Measurements from ENCODE around the gene PRKAG1.

PRKAG1 gene

GRCh38 chr12:49051373-49051764, 32.8 kb upstream of the PRKAG1 start:
- no peaks in the 10 kb centered on the region for H3K9me3 ChIP-seq (ENCODE audit: insufficient read depth, low read depth, low read length)
- H4K20me1 ChIP-seq (ENCODE audit: insufficient read depth, low read length, poor library complexity, severe bottlenecking): peaks cover 53% of the 10 kb centered on the region
- no peak for TF ChIP-seq CTCF (conservative IDR thresholded peaks at IDR 0.05; ENCODE audit: low read length)
- no peak for TF ChIP-seq EZH2phosphoT487 (IDR thresholded peaks at IDR 0.05; ENCODE audit: borderline replicate concordance)
- no peaks in the 10 kb centered on the region for H3K9me2 ChIP-seq (replicated peaks; ENCODE audit: low read depth, low read length)
- H3F3A ChIP-seq (ENCODE audit: low read depth): no peaks in the 10 kb centered on the region
- no peak overlapping the region for H3K9ac ChIP-seq (ENCODE audit: low read depth, low read length, poor library complexity, severe bottlenecking)
- H3K4me1 ChIP-seq (ENCODE audit: insufficient read depth, low read length, poor library complexity, severe bottlenecking): peaks cover 16% of the 10 kb centered on the region
- H3K27me3 ChIP-seq (ENCODE audit: insufficient read depth, low read length, poor library complexity, severe bottlenecking): no peaks in the 10 kb centered on the region
- H3K4me2 ChIP-seq (ENCODE audit: low read depth, low read length, poor library complexity, severe bottlenecking): no peak overlapping the region
- no peak overlapping the region for H2AFZ ChIP-seq (ENCODE audit: low read length)
- peaks cover 48% of the 10 kb centered on the region for H3K79me2 ChIP-seq (ENCODE audit: insufficient read depth, low read length)
- H3K36me3 ChIP-seq (ENCODE audit: insufficient read depth, low read length): peaks cover 89% of the 10 kb centered on the region
- no peak overlapping the region for H3K4me3 ChIP-seq (ENCODE audit: low read length, poor library complexity, severe bottlenecking)

DNA sequence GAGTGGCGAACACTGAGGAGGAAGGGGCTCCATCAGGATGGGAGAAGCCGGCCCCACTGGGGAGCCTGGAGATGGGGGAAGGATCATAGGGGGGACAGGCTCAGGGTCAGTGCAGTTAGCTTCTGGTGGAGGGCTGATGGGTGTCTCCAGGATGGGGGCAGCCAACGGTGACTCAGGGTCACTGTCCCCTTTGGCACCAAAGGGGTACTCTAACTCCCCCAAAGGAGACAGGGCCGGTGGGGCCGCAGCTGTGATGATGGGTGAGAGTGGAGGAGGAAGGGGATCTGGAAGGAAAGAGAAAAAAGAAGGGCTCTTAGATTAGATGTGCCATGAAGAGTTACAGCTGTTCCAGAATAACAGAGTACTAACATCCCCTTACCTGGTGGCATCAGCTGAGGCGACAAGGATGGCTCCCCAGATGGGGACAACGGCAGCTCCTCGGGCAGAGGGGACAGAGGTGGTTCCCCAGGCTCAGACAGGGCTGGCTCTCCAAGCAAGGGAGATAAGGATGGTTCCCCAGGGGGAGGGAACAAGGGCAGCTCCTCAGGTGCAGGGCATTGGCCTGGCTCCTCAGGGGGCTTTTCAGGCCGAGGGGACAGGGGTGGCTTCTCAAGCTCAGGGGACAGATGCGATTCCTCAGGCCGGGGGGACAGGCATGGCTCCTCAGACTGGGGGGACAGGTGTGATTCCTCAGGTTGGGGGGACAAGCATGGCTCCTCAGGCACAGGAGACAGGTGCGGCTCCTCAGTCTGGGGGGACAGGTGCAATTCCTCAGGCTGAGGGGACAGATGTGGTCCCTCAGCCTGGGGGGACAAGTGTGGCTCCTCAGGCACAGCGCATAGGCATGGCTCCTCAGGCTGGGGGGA, 32.2 kb upstream of the PRKAG1 start:
- Histone ChIP-seq H3K4me2 (ENCODE audit: low read depth, low read length, poor library complexity, severe bottlenecking) (no peak overlapping the region), H3K79me2 (ENCODE audit: insufficient read depth, low read length) (peaks cover 42% of the 10 kb centered on the region), H2AFZ (ENCODE audit: low read length) (no peak overlapping the region), H4K20me1 (ENCODE audit: insufficient read depth, low read length, poor library complexity, severe bottlenecking) (peaks cover 48% of the 10 kb centered on the region), H3K9me3 (ENCODE audit: insufficient read depth, low read depth, low read length) (no peaks in the 10 kb centered on the region), H3K9ac (ENCODE audit: low read depth, low read length, poor library complexity, severe bottlenecking) (no peak overlapping the region), H3K36me3 (ENCODE audit: insufficient read depth, low read length) (peaks cover 95% of the 10 kb centered on the region), H3K27me3 (ENCODE audit: insufficient read depth, low read length, poor library complexity, severe bottlenecking) (no peaks in the 10 kb centered on the region), H3K9me2 (replicated peaks; ENCODE audit: low read depth, low read length) (no peaks in the 10 kb centered on the region), H3K4me3 (ENCODE audit: low read length, poor library complexity, severe bottlenecking) (no peak overlapping the region), H3K4me1 (ENCODE audit: insufficient read depth, low read length, poor library complexity, severe bottlenecking) (peaks cover 11% of the 10 kb centered on the region), H3F3A (ENCODE audit: low read depth) (no peaks in the 10 kb centered on the region)
- TF ChIP-seq CTCF (conservative IDR thresholded peaks at IDR 0.05; ENCODE audit: low read length): no peak
- TF ChIP-seq EZH2phosphoT487 (IDR thresholded peaks at IDR 0.05; ENCODE audit: borderline replicate concordance): no peak

- no peaks in the 10 kb centered on the region for H3F3A ChIP-seq (ENCODE audit: low read depth)
- no peak overlapping the region for H2AFZ ChIP-seq (ENCODE audit: low read length)
- peaks cover 38% of the 10 kb centered on the region for H4K20me1 ChIP-seq (ENCODE audit: insufficient read depth, low read length, poor library complexity, severe bottlenecking)
- H3K9me2 ChIP-seq (replicated peaks; ENCODE audit: low read depth, low read length): no peaks in the 10 kb centered on the region
- no peaks in the 10 kb centered on the region for H3K27me3 ChIP-seq (ENCODE audit: insufficient read depth, low read length, poor library complexity, severe bottlenecking)
- H3K4me3 ChIP-seq (ENCODE audit: low read length, poor library complexity, severe bottlenecking): no peak overlapping the region
- TF ChIP-seq EZH2phosphoT487 (IDR thresholded peaks at IDR 0.05; ENCODE audit: borderline replicate concordance) (no peak), CTCF (conservative IDR thresholded peaks at IDR 0.05; ENCODE audit: low read length) (no peak)
- no peak overlapping the region for H3K9ac ChIP-seq (ENCODE audit: low read depth, low read length, poor library complexity, severe bottlenecking)
- peaks cover under 1% of the 10 kb centered on the region for H3K4me1 ChIP-seq (ENCODE audit: insufficient read depth, low read length, poor library complexity, severe bottlenecking)
- no peaks in the 10 kb centered on the region for H3K9me3 ChIP-seq (ENCODE audit: insufficient read depth, low read depth, low read length)
- no peak overlapping the region for H3K4me2 ChIP-seq (ENCODE audit: low read depth, low read length, poor library complexity, severe bottlenecking)
- H3K79me2 ChIP-seq (ENCODE audit: insufficient read depth, low read length): peaks cover 32% of the 10 kb centered on the region
- peaks cover 98% of the 10 kb centered on the region; the same call in 1 of the 2 replicates for H3K36me3 ChIP-seq (ENCODE audit: insufficient read depth, low read length)
These were observed 31.1 kb upstream of the PRKAG1 start for GRCh38 chr12:49049566-49050224.

Measured in Loucy (cell line).